Lower leg skin (tissue), 3 donors: ENCODE measurements around the gene SNRNP40.

ENCODE experiments used
- POLR2A ChIP-seq, 2 donors: fragments of 450-650 bp; IDR thresholded peaks; one replicate each; pipeline ENCODE4 v1.6.1; 2016 to 2017; ENCODE audit warnings: antibody characterized with exemption in 2 of 2, mild to moderate bottlenecking in 1 of 2, moderate library complexity in 1 of 2
- TF ChIP-seq, protein P1 (sequence below), 3 donors: fragments of 450-650 bp; IDR thresholded peaks; one replicate each; pipeline ENCODE4 v1.5.1; 2016; ENCODE audit warnings: antibody characterized with exemption in 3 of 3, mild to moderate bottlenecking in 3 of 3, moderate library complexity in 2 of 3

DNA sequence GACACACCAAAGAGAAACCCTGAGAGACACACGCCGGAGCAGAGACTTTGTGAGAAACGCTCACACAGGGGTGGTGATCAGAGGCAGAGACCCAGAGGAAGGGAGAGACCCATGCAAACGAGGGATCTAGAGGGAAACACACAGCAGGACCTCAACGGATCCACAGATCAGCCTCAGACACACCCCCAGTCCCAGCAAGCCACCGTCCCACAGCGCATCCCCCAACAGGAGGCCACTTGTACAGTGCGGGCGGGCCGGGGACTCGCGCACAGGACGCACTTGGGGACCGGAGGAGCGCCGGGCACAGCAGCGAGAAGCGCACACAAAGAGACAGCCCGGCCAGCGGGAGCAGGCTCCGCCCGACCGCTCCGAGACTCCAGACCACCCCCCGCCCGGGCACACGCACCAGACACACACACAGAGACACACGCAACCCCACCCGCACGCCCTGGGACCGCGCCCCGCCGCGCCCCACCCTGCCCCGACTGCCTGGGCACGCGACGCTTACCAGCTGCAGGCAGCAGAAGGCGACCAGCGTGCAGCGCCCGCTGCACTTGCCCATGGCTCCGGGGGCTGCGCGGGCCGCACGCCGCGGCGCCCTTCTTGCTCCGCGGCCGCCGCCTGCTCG is 57.5 kb downstream of the SNRNP40 start:
- TF ChIP-seq, protein P1, sequence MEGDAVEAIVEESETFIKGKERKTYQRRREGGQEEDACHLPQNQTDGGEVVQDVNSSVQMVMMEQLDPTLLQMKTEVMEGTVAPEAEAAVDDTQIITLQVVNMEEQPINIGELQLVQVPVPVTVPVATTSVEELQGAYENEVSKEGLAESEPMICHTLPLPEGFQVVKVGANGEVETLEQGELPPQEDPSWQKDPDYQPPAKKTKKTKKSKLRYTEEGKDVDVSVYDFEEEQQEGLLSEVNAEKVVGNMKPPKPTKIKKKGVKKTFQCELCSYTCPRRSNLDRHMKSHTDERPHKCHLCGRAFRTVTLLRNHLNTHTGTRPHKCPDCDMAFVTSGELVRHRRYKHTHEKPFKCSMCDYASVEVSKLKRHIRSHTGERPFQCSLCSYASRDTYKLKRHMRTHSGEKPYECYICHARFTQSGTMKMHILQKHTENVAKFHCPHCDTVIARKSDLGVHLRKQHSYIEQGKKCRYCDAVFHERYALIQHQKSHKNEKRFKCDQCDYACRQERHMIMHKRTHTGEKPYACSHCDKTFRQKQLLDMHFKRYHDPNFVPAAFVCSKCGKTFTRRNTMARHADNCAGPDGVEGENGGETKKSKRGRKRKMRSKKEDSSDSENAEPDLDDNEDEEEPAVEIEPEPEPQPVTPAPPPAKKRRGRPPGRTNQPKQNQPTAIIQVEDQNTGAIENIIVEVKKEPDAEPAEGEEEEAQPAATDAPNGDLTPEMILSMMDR (IDR thresholded peaks at IDR 0.05), result no peak
- no peak for TF ChIP-seq POLR2A (IDR thresholded peaks at IDR 0.05)
